K562 (cell line): ENCODE measurements around the gene TMEM245. TPM values are rescaled to one million over a fixed set of nuclear protein-coding genes. Genes with fewer than 3 reads are reported as not detected.

Experiments
- ATF1 ChIP-seq, 2 experiments: fragments of 450-650 bp in 1 of 2; IDR thresholded peaks; 2 replicates each; pipeline ENCODE4 v1.6.1; 2016; ENCODE audit warnings: missing compliant biosample characterization in 1 of 2, missing genetic modification characterization in 1 of 2
- CTBP1 ChIP-seq: fragments of 450-650 bp; IDR thresholded peaks from 2 replicates; pipeline ENCODE4 v1.6.1; 2016; ENCODE audit warnings: borderline replicate concordance
- EGR1 ChIP-seq: fragments of 450-650 bp; conservative IDR thresholded peaks from 2 replicates; pipeline ENCODE4 v1.6.1; 2017; ENCODE audit warnings: mild to moderate bottlenecking
- FUS ChIP-seq: fragments of 200-400 bp; formaldehyde crosslinking; optimal IDR thresholded peaks from 2 replicates; pipeline ENCODE3; 2017; ENCODE audit warnings: low read depth, low read length
- HEY1 ChIP-seq: fragments of 250-450 bp; sonication (Bioruptor Pico); IDR thresholded peaks from 2 replicates; pipeline ENCODE4 v1.5.0; 2020; ENCODE audit warnings: mild to moderate bottlenecking, moderate library complexity, borderline replicate concordance
- ILK ChIP-seq: fragments of 450-650 bp; IDR thresholded peaks from 2 replicates; pipeline ENCODE4 v1.6.1; 2016; ENCODE audit warnings: missing genetic modification characterization, low read depth, mild to moderate bottlenecking, missing compliant biosample characterization, moderate library complexity, borderline replicate concordance
- PHF20 ChIP-seq: fragments of 450-650 bp; IDR thresholded peaks from 2 replicates; pipeline ENCODE4 v1.6.1; 2018; ENCODE audit not compliant: partially characterized antibody
- PRPF4 ChIP-seq: fragments of 200-400 bp; formaldehyde crosslinking; IDR thresholded peaks from one replicate; pipeline ENCODE4 v1.6.1; 2017; ENCODE audit warnings: low read length, low read depth, mild to moderate bottlenecking; ENCODE audit not compliant: insufficient read depth, poor library complexity, severe bottlenecking
- PURB ChIP-seq: sonication (generic); formaldehyde crosslinking; IDR thresholded peaks from 2 replicates; pipeline ENCODE4 v1.9.0; 2021; ENCODE audit warnings: low read depth, mild to moderate bottlenecking, missing genetic modification reagents
- RBBP5 ChIP-seq: fragments of 200-600 bp; sonication (generic); IDR thresholded peaks from 2 replicates; pipeline ENCODE4 v1.6.1; 2012; ENCODE audit warnings: borderline replicate concordance, mild to moderate bottlenecking, low read length, control low read depth, inconsistent platforms; ENCODE audit not compliant: insufficient read depth, poor library complexity, severe bottlenecking
- RBM39 ChIP-seq: fragments of 200-400 bp; formaldehyde crosslinking; optimal IDR thresholded peaks from 2 replicates; pipeline ENCODE3; 2018; ENCODE audit warnings: low read depth, low read length
- SMARCC2 ChIP-seq: fragments of 450-650 bp; IDR thresholded peaks from 2 replicates; pipeline ENCODE4 v1.6.1; 2017; ENCODE audit warnings: antibody characterized with exemption, moderate library complexity, mild to moderate bottlenecking, low read depth
- XRCC3 ChIP-seq: fragments of 450-650 bp; IDR thresholded peaks from 2 replicates; pipeline ENCODE4 v1.6.1; 2017; ENCODE audit warnings: mild to moderate bottlenecking, moderate library complexity
- ZC3H4 ChIP-seq: sonication (generic); formaldehyde crosslinking; IDR thresholded peaks from 2 replicates; pipeline ENCODE4 v1.9.0; 2021; ENCODE audit warnings: missing genetic modification reagents, borderline replicate concordance
- ZNF165 ChIP-seq: fragments of 250-450 bp; sonication (Bioruptor Pico); IDR thresholded peaks from 2 replicates; pipeline ENCODE4 v1.4.0; 2020; ENCODE audit warnings: borderline replicate concordance
- polyA plus RNA-seq, 8 experiments: library from polyadenylated mRNA; depleted of rRNA in 4 of 8; stranded (reverse) in 5 of 8; unstranded in 3 of 8; fragments of >200 nt; fragmentation: Nextera tagmentation in 2 of 8; fragmentation: Illumina TruSeq in 1 of 8; extraction: Ambion mirVana in 2 of 8; extraction: Trizol in 1 of 8; gene quantifications; 2 replicates each; pipeline versions ENCODE4 v1.2.1 to v1.2.3, GENCODE V29; 2011 to 2014; ENCODE audit warnings: inconsistent platforms in 1 of 8, missing spikeins in 1 of 8
- total RNA-seq, 7 experiments: library from RNA; depleted of rRNA in 6 of 7; stranded (reverse); fragments of >200 nt in 6 of 7; fragmentation: Illumina TruSeq in 2 of 7; extraction: Trizol in 2 of 7; gene quantifications; 2 replicates each; pipeline versions ENCODE4 v1.2.1 to v1.2.3, GENCODE V29; 2011 to 2021; ENCODE audit warnings: low replicate concordance in 1 of 7
- TF ChIP-seq, protein P1 (sequence below): fragments of 250-450 bp; sonication (Bioruptor Pico); IDR thresholded peaks from 2 replicates; pipeline ENCODE4 v1.4.0; 2020
- TF ChIP-seq, protein P2 (sequence below): sonication (generic); formaldehyde crosslinking; IDR thresholded peaks from 2 replicates; pipeline ENCODE4 v1.8.1; 2023; ENCODE audit warnings: mild to moderate bottlenecking, missing genetic modification reagents
- TF ChIP-seq, protein P3 (sequence below): sonication (generic); formaldehyde crosslinking; IDR thresholded peaks from 2 replicates; pipeline ENCODE4 v1.8.0; 2022; ENCODE audit warnings: missing genetic modification reagents, mild to moderate bottlenecking, borderline replicate concordance

Gene TMEM245
- total and polyA plus RNA-seq, 9 of the 15 experiments (the other 6 are each of a cell fraction or from before 2014, with no cell fraction given) = 8.5 to 43.2 (median 24.3) TPM

DNA sequence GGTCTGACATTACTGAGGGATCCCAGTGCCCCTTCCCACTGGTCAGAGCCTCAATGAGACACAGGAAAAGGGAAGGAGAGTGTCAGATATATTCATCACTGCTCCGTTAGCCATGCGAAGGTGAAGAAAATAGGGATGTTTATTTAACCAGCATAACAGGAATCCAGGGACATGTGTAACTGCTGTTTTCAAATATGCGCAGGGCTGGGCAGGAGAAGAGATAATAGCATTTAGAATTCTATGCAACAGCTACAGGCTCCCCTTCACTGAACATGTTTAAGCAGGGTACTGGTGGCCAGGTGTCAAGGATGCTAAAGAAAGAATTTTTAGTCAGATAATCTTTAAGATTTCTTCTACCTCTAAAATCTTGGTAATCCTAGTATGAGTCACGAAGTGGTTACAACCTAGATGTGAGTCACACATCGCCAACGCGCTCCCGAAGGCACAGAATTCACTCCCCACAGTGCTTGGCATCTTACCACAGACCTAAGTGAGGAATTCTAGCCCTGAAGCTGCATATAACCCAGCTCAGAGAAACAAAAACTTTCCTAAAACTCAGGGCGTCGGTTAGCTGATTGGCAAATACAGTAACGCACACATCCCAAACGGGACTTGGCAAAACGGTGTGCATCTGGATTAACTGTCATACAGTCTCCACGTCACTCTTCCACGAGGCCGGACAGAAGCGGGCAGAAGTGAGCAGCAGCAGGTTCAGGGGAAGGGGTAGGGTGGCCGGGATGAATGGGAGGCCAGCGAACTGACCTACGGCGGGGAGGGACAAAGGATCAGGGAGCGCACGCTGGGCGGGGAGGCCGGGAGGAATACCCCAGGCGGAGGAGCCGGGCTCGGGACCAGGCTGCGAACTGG lies 107.5 kb downstream of the TMEM245 start (continued):
- TF ChIP-seq, protein P1, sequence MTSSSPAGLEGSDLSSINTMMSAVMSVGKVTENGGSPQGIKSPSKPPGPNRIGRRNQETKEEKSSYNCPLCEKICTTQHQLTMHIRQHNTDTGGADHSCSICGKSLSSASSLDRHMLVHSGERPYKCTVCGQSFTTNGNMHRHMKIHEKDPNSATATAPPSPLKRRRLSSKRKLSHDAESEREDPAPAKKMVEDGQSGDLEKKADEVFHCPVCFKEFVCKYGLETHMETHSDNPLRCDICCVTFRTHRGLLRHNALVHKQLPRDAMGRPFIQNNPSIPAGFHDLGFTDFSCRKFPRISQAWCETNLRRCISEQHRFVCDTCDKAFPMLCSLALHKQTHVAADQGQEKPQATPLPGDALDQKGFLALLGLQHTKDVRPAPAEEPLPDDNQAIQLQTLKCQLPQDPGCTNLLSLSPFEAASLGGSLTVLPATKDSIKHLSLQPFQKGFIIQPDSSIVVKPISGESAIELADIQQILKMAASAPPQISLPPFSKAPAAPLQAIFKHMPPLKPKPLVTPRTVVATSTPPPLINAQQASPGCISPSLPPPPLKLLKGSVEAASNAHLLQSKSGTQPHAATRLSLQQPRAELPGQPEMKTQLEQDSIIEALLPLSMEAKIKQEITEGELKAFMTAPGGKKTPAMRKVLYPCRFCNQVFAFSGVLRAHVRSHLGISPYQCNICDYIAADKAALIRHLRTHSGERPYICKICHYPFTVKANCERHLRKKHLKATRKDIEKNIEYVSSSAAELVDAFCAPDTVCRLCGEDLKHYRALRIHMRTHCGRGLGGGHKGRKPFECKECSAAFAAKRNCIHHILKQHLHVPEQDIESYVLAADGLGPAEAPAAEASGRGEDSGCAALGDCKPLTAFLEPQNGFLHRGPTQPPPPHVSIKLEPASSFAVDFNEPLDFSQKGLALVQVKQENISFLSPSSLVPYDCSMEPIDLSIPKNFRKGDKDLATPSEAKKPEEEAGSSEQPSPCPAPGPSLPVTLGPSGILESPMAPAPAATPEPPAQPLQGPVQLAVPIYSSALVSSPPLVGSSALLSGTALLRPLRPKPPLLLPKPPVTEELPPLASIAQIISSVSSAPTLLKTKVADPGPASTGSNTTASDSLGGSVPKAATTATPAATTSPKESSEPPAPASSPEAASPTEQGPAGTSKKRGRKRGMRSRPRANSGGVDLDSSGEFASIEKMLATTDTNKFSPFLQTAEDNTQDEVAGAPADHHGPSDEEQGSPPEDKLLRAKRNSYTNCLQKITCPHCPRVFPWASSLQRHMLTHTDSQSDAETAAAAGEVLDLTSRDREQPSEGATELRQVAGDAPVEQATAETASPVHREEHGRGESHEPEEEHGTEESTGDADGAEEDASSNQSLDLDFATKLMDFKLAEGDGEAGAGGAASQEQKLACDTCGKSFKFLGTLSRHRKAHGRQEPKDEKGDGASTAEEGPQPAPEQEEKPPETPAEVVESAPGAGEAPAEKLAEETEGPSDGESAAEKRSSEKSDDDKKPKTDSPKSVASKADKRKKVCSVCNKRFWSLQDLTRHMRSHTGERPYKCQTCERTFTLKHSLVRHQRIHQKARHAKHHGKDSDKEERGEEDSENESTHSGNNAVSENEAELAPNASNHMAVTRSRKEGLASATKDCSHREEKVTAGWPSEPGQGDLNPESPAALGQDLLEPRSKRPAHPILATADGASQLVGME (CRISPR knock-in tag) = no peak
- TF ChIP-seq EGR1 (peak; percentile 59), ATF1 (CRISPR knock-in tag; IDR thresholded peaks at IDR 0.05) (no peak), ATF1 (tag; IDR thresholded peaks at IDR 0.05) (peak; percentile 73), CTBP1 (no peak), FUS (no peak), RBM39 (no peak), ILK (no peak), ZC3H4 (CRISPR knock-in tag) (peak; percentile 81; the same call in 1 of the 2 replicates), RBBP5 (no peak), PURB (no peak), ZNF165 (CRISPR knock-in tag) (no peak), SMARCC2 (no peak), HEY1 (CRISPR knock-in tag) (no peak), PRPF4 (no peak), XRCC3 (no peak), PHF20 (no peak)
- TF ChIP-seq, protein P2, sequence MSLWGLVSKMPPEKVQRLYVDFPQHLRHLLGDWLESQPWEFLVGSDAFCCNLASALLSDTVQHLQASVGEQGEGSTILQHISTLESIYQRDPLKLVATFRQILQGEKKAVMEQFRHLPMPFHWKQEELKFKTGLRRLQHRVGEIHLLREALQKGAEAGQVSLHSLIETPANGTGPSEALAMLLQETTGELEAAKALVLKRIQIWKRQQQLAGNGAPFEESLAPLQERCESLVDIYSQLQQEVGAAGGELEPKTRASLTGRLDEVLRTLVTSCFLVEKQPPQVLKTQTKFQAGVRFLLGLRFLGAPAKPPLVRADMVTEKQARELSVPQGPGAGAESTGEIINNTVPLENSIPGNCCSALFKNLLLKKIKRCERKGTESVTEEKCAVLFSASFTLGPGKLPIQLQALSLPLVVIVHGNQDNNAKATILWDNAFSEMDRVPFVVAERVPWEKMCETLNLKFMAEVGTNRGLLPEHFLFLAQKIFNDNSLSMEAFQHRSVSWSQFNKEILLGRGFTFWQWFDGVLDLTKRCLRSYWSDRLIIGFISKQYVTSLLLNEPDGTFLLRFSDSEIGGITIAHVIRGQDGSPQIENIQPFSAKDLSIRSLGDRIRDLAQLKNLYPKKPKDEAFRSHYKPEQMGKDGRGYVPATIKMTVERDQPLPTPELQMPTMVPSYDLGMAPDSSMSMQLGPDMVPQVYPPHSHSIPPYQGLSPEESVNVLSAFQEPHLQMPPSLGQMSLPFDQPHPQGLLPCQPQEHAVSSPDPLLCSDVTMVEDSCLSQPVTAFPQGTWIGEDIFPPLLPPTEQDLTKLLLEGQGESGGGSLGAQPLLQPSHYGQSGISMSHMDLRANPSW (CRISPR knock-in tag) = no peak
- TF ChIP-seq, protein P3, sequence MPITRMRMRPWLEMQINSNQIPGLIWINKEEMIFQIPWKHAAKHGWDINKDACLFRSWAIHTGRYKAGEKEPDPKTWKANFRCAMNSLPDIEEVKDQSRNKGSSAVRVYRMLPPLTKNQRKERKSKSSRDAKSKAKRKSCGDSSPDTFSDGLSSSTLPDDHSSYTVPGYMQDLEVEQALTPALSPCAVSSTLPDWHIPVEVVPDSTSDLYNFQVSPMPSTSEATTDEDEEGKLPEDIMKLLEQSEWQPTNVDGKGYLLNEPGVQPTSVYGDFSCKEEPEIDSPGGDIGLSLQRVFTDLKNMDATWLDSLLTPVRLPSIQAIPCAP (CRISPR knock-in tag) = no peak
